Measurements from ENCODE around the gene FAIM2. TPM values are rescaled to one million over a fixed set of nuclear protein-coding genes. Genes with fewer than 3 reads are reported as not detected.

Gene FAIM2
- not detected in 2 replicates for total RNA-seq

GRCh38 chr12:49903700-49904423 lies at the start of gene FAIM2:
Gene FAIM2 (minus strand): TSS chr12:49903900. CDS start chr12:49903792, 108 bp downstream.
- DNase-seq (ENCODE audit: low read depth): no peak
- TF ChIP-seq, protein P1, sequence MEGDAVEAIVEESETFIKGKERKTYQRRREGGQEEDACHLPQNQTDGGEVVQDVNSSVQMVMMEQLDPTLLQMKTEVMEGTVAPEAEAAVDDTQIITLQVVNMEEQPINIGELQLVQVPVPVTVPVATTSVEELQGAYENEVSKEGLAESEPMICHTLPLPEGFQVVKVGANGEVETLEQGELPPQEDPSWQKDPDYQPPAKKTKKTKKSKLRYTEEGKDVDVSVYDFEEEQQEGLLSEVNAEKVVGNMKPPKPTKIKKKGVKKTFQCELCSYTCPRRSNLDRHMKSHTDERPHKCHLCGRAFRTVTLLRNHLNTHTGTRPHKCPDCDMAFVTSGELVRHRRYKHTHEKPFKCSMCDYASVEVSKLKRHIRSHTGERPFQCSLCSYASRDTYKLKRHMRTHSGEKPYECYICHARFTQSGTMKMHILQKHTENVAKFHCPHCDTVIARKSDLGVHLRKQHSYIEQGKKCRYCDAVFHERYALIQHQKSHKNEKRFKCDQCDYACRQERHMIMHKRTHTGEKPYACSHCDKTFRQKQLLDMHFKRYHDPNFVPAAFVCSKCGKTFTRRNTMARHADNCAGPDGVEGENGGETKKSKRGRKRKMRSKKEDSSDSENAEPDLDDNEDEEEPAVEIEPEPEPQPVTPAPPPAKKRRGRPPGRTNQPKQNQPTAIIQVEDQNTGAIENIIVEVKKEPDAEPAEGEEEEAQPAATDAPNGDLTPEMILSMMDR (conservative IDR thresholded peaks at IDR 0.05; ENCODE audit: low read depth, low read length): no peak
- H3K4me3 ChIP-seq (ENCODE audit: low read depth, low read length): no peak within 1 kb of the TSS

DNA sequence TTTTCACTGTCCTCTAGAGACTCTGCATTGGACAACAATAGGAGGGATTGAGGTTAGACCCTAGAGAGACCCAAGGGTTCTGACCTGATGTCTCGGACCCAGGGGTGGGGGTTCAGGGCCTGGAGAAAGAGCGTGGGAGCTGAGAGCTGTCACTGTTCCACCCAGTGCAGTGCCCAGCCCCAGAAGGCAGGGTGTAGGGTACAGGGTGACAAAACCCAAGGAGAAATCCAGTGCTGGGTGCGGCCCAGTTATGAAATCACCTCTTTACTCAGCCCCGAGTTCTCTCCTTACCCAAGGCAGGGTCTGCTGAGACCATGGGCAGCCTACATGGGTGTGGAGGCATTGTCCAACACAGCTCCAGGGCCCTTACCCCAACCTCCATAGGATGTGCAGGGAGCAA lies 49.5 kb upstream of the FAIM2 start:
- TF ChIP-seq, protein P1 (conservative IDR thresholded peaks at IDR 0.05; ENCODE audit: low read depth, low read length): no peak
- DNase-seq (ENCODE audit: low read depth): no peak
- H3K4me3 ChIP-seq (ENCODE audit: low read depth, low read length): no peak overlapping the region

DNA sequence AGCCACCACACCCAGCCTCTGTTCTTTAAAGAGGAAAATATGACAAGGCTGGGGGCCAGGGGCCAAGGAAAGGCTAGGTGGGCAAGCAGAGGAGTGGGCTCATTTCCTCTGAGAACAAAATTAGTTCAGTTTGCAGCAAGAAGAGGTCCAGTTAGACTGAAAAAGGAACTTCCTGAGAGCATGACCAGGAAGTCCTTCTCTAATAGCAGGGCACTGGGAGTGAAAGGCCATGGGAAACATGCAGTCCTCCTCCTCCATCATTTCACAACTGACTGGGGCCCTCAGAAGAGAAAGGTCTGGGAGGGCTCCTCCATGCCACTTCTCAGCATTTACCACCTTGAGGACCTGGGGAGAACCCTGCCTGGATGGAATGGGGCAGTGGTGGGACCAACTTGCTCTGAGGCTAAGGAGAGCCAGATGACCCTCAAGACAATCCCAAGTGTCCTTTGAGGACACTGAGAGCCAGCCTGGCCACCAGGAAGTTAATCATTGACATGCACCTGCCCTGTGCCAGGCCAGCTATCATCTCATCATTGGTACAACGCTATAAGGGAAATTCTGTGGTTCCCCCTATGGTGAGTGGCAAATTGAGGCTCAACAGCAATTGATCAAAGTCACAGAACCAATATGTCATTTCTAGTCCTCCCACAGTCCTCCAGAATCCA lies 48.8 kb upstream of the FAIM2 start:
- TF ChIP-seq, protein P1 (conservative IDR thresholded peaks at IDR 0.05; ENCODE audit: low read depth, low read length): no peak
- no peak overlapping the region for H3K4me3 ChIP-seq (ENCODE audit: low read depth, low read length)
- no peak for DNase-seq (ENCODE audit: low read depth)

GRCh38 chr12:49951411-49952240 lies 47.9 kb upstream of the FAIM2 start:
- TF ChIP-seq, protein P1 (conservative IDR thresholded peaks at IDR 0.05; ENCODE audit: low read depth, low read length): no peak
- no peak for DNase-seq (ENCODE audit: low read depth)
- no peak overlapping the region for H3K4me3 ChIP-seq (ENCODE audit: low read depth, low read length)

DNA sequence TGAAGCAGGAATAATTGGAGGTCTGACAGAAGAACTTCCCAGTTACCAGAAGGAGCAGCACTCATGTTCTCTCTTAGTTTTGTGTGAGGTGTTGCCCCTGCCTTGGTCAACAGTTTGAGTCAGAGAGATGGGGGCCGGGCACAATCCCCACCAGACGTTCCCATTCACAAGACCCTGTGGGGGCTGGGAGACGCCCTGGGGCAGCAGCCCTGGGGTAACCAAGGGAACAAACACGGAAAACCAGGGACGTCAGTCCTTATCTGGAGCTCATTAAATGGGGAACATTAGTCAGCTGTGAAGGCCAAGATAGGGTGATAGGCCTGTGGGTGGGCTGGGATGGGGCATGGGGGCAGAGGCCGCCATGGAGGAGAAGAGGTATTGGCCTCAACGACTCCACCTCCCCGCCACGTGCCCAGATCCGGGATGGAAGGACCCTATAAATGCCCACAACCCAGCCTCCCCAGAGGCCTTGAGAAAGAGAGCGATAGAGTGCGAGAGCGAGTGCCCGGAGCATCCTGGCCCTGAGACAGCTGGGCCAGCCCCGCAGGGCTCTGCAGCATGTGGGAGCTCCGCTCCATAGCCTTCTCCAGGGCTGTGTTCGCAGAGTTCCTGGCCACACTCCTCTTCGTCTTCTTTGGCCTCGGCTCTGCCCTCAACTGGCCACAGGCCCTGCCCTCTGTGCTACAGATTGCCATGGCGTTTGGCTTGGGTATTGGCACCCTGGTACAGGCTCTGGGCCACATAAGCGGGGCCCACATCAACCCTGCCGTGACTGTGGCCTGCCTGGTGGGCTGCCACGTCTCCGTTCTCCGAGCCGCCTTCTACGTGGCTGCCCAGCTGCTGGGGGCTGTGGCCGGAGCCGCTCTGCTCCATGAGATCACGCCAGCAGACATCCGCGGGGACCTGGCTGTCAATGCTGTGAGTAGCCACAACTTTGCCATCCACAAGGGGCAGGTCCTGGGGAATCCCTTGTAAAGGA lies 46.9 kb upstream of the FAIM2 start, which contains the start of gene AQP2:
Gene AQP2, plus strand, starts transcription at position 465 of the 979 bp plus-strand sequence. Its CDS starts 94 bp downstream, at position 559.
- TF ChIP-seq, protein P1 (conservative IDR thresholded peaks at IDR 0.05; ENCODE audit: low read depth, low read length): no peak
- H3K4me3 ChIP-seq (ENCODE audit: low read depth, low read length): no peak within 1 kb of the TSS
- no peak for DNase-seq (ENCODE audit: low read depth)

GRCh38 chr12:49949866-49950265 lies 46.2 kb upstream of the FAIM2 start:
- TF ChIP-seq, protein P1 (conservative IDR thresholded peaks at IDR 0.05; ENCODE audit: low read depth, low read length): no peak
- H3K4me3 ChIP-seq (ENCODE audit: low read depth, low read length): no peak overlapping the region
- DNase-seq (ENCODE audit: low read depth): no peak
